CD4-positive, alpha-beta T cell (primary cell): ENCODE results near the gene TCIRG1. TPM values are rescaled to one million over a fixed set of nuclear protein-coding genes. Genes with fewer than 3 reads are reported as not detected.

Experiments used
- ATAC-seq: fragments of 200-7000 bp; cut with Tn5 transposase; one replicate; pipeline ENCODE4 v1.10.0; 2022; ENCODE audit warnings: mild to moderate bottlenecking; ENCODE audit not compliant: poor library complexity
- CTCF ChIA-PET: fragments of 350-600 bp; sonication (Branson Sonifier 250); formaldehyde crosslinking; loops from one replicate; lab custom pipeline; 2021; ENCODE audit warnings: antibody characterized with exemption, inconsistent platforms; lab: Charles Lee
- POLR2A ChIA-PET: fragments of 350-600 bp; sonication (Branson Sonifier 250); formaldehyde crosslinking; loops from one replicate; lab custom pipeline; 2021; ENCODE audit warnings: antibody characterized with exemption, inconsistent platforms; lab: Charles Lee
- DNase-seq, 14 experiments: peaks; one replicate each; pipeline ENCODE4 v3.0.0-alpha.2; 2013 to 2020; ENCODE audit warnings: mixed read lengths in 2 of 14
- H3K27ac ChIP-seq, 2 donors: one replicate each; pipeline versions ENCODE4 v1.5.1 to v1.7.0; 2013; ENCODE audit warnings: low read length in 2 of 2, low read depth in 1 of 2, mild to moderate bottlenecking in 1 of 2
- H3K27me3 ChIP-seq, 2 experiments: 1 replicate in 1 of 2; 2 replicates in 1 of 2; pipeline versions ENCODE4 v1.6.1 to v1.7.0; 2013; ENCODE audit warnings: low read length in 2 of 2, control low read depth in 1 of 2, mild to moderate bottlenecking in 1 of 2, moderate library complexity in 1 of 2; ENCODE audit not compliant: insufficient read depth in 2 of 2, control insufficient read depth in 1 of 2
- H3K36me3 ChIP-seq: one replicate; pipeline ENCODE4 v1.6.1; 2013; ENCODE audit warnings: low read length, control low read depth; ENCODE audit not compliant: insufficient read depth
- H3K4me1 ChIP-seq: one replicate; pipeline ENCODE4 v1.6.1; 2013; ENCODE audit warnings: low read length, control low read depth; ENCODE audit not compliant: insufficient read depth
- H3K4me3 ChIP-seq: one replicate; pipeline ENCODE4 v1.5.1; 2013; ENCODE audit warnings: mild to moderate bottlenecking, low read length, moderate library complexity
- H3K9me3 ChIP-seq, 2 experiments: 1 replicate in 1 of 2; 2 replicates in 1 of 2; pipeline versions ENCODE4 v1.6.1 to v1.7.0; 2013; ENCODE audit warnings: low read length in 2 of 2, mild to moderate bottlenecking in 2 of 2, control low read depth in 1 of 2, moderate library complexity in 1 of 2; ENCODE audit not compliant: control insufficient read depth in 1 of 2, insufficient read depth in 1 of 2
- H3K27ac Mint-ChIP-seq: one replicate; pipeline ENCODE4 v1.8.0; 2020; ENCODE audit warnings: mixed read lengths
- H3K27me3 Mint-ChIP-seq: one replicate; pipeline ENCODE4 v1.8.0; 2021; ENCODE audit warnings: mixed read lengths
- H3K36me3 Mint-ChIP-seq: one replicate; pipeline ENCODE4 v1.8.0; 2021; ENCODE audit warnings: low read depth, mixed read lengths
- H3K4me1 Mint-ChIP-seq: one replicate; pipeline ENCODE4 v1.8.0; 2021; ENCODE audit warnings: low read depth, mixed read lengths
- H3K4me3 Mint-ChIP-seq: one replicate; pipeline ENCODE4 v1.8.0; 2020; ENCODE audit warnings: mild to moderate bottlenecking, mixed read lengths
- H3K9me3 Mint-ChIP-seq: one replicate; pipeline ENCODE4 v1.8.0; 2020; ENCODE audit warnings: mixed read lengths
- intact Hi-C, 2 experiments: fragments of 100-400 bp; cut with DNase I in 1 of 2; cut with micrococcal nuclease in 1 of 2; formaldehyde crosslinking; loops; one replicate each; pipeline versions ENCODE4 v1.15.1 to v1.9.0; 2023 to 2025; cut with DNase I, micrococcal nuclease
- total RNA-seq, 174 experiments: library from RNA in 2 of 174; stranded (reverse) in 2 of 174; gene quantifications; one replicate each; pipeline ENCODE4 v1.2.3 and lab custom pipeline; 2021 to 2026
- TF ChIP-seq, protein P1 (sequence below): fragments of 200-600 bp; IDR thresholded peaks from one replicate; pipeline ENCODE4 v1.8.0; 2022; ENCODE audit warnings: antibody characterized with exemption, mild to moderate bottlenecking

The TCIRG1 gene
- total RNA-seq, 2 experiments from 2014 or later = 202 to 207 TPM

DNA sequence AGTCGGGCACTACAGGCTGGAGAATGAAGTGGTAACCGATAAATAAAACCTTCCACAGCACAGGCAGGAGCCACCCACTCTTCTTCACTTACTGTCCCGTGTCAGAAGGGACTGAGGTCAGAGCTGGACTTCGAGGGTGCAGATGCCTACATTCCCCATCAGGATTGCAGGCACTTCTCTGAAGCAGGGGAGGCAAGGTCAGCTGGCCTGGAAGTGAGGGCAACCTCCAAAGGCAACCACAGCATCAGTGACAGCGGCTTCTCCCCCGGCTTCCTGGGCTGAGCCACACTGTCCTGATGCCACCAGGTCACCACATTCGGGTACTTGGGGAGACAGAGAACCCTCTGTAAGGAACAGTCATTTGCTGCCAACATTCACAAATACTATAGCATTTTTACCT is 22.7 kb downstream of the TCIRG1 start:
- no peak overlapping the region for H3K27ac ChIP-seq
- no peaks in the 10 kb centered on the region for H3K9me3 ChIP-seq
- intact Hi-C loops = no loop called here
- Mint-ChIP-seq H3K36me3 (peaks cover 9% of the 10 kb centered on the region), H3K9me3 (no peaks in the 10 kb centered on the region), H3K27ac (no peak overlapping the region), H3K4me1 (no peaks in the 10 kb centered on the region), H3K27me3 (no peaks in the 10 kb centered on the region), H3K4me3 (no peak overlapping the region)
- H3K4me3 ChIP-seq = no peak overlapping the region
- CTCF ChIA-PET = interaction anchor here (0.6 kb wide), 1 partner anchor 142 kb away, joined by 3 read pairs; no protein-coding TSS in a partner anchor
- TF ChIP-seq, protein P1, sequence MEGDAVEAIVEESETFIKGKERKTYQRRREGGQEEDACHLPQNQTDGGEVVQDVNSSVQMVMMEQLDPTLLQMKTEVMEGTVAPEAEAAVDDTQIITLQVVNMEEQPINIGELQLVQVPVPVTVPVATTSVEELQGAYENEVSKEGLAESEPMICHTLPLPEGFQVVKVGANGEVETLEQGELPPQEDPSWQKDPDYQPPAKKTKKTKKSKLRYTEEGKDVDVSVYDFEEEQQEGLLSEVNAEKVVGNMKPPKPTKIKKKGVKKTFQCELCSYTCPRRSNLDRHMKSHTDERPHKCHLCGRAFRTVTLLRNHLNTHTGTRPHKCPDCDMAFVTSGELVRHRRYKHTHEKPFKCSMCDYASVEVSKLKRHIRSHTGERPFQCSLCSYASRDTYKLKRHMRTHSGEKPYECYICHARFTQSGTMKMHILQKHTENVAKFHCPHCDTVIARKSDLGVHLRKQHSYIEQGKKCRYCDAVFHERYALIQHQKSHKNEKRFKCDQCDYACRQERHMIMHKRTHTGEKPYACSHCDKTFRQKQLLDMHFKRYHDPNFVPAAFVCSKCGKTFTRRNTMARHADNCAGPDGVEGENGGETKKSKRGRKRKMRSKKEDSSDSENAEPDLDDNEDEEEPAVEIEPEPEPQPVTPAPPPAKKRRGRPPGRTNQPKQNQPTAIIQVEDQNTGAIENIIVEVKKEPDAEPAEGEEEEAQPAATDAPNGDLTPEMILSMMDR = no peak
- POLR2A ChIA-PET = no interaction called here
- DNase-seq = no peak
- H3K36me3 ChIP-seq = peaks cover 3% of the 10 kb centered on the region
- no peaks in the 10 kb centered on the region for H3K27me3 ChIP-seq
- no peaks in the 10 kb centered on the region for H3K4me1 ChIP-seq
- ATAC-seq = no peak

DNA sequence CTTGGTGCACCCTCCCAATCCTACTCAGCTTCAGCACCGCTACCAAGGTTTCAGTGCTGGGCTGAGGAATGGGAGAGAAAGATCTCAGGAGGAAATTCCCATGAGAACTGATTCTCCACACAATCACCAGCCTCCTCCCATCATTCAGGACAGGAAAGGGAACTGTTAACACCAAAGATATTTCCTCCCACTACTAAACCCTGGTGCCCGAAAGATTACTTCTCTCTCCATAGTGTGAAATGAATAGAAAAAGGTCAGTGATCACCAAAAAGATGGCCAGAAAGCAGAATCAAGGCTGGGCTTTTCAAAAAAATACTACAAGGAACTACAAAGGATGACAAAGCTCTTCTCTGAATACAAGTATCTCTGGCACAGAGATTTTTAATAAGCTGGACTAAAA is 26.1 kb downstream of the TCIRG1 start:
- Histone ChIP-seq H3K27me3 (no peaks in the 10 kb centered on the region), H3K9me3 (no peaks in the 10 kb centered on the region), H3K27ac (no peak overlapping the region), H3K36me3 (peaks cover 3% of the 10 kb centered on the region), H3K4me3 (no peak overlapping the region), H3K4me1 (no peaks in the 10 kb centered on the region)
- intact Hi-C loops = no loop called here
- Mint-ChIP-seq H3K27me3 (no peaks in the 10 kb centered on the region), H3K27ac (no peak overlapping the region), H3K36me3 (peaks cover 36% of the 10 kb centered on the region), H3K4me3 (no peak overlapping the region), H3K9me3 (no peaks in the 10 kb centered on the region), H3K4me1 (no peaks in the 10 kb centered on the region)
- CTCF ChIA-PET = no interaction called here
- ATAC-seq (no peak), DNase-seq (no peak)
- POLR2A ChIA-PET = no interaction called here
- TF ChIP-seq, protein P1 = no peak

DNA sequence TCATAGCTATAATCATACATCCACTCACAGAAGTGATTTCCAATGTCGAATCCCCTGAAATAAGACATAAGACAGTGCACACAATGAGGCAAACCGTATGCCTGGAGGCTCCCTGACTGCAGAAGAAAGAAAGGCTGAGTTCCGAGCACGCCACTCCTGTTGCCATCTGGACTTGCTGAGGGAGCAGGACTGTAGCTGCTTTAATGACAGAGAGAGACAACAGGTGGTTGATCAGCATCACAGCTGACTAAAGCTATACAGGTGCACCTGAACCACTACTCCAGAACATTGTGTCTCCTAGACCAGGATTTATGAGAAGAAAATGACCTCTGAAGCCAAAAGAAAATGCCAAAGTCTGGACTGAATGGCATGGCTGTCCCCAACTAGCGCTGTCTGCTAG is 27.0 kb downstream of the TCIRG1 start:
- H3K4me3 ChIP-seq = no peak overlapping the region
- Mint-ChIP-seq H3K4me3 (no peak overlapping the region), H3K27me3 (no peaks in the 10 kb centered on the region), H3K36me3 (peaks cover 41% of the 10 kb centered on the region), H3K9me3 (no peaks in the 10 kb centered on the region), H3K4me1 (no peaks in the 10 kb centered on the region), H3K27ac (no peak overlapping the region)
- TF ChIP-seq, protein P1 = no peak
- ChIA-PET CTCF (no interaction called here), POLR2A (no interaction called here)
- DNase-seq (no peak), ATAC-seq (no peak)
- H3K36me3 ChIP-seq = peaks cover 3% of the 10 kb centered on the region
- intact Hi-C loops = no loop called here
- no peaks in the 10 kb centered on the region for H3K27me3 ChIP-seq
- H3K9me3 ChIP-seq = no peaks in the 10 kb centered on the region
- no peaks in the 10 kb centered on the region for H3K4me1 ChIP-seq
- no peak overlapping the region for H3K27ac ChIP-seq
